ENCODE data around the gene HOXB5.

- TF ChIP-seq EP300 (IDR thresholded peaks at IDR 0.05) (no peak), POLR2A (IDR thresholded peaks at IDR 0.05) (no peak)
- TF ChIP-seq, protein P1, sequence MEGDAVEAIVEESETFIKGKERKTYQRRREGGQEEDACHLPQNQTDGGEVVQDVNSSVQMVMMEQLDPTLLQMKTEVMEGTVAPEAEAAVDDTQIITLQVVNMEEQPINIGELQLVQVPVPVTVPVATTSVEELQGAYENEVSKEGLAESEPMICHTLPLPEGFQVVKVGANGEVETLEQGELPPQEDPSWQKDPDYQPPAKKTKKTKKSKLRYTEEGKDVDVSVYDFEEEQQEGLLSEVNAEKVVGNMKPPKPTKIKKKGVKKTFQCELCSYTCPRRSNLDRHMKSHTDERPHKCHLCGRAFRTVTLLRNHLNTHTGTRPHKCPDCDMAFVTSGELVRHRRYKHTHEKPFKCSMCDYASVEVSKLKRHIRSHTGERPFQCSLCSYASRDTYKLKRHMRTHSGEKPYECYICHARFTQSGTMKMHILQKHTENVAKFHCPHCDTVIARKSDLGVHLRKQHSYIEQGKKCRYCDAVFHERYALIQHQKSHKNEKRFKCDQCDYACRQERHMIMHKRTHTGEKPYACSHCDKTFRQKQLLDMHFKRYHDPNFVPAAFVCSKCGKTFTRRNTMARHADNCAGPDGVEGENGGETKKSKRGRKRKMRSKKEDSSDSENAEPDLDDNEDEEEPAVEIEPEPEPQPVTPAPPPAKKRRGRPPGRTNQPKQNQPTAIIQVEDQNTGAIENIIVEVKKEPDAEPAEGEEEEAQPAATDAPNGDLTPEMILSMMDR (IDR thresholded peaks at IDR 0.05) = no peak
Observed at GRCh38 chr17:48604770-48605329, 11.3 kb upstream of the HOXB5 start, which contains the start of gene HOXB6.

Data from ovary (tissue), 3 donors.